Measurements from ENCODE around the gene EXPH5.
"Not testable (repeated sequence)": the region's sequence is repeated elsewhere in the genome, so short reads cannot be mapped to it uniquely, and the experiment has no call there.

Gene EXPH5

DNA sequence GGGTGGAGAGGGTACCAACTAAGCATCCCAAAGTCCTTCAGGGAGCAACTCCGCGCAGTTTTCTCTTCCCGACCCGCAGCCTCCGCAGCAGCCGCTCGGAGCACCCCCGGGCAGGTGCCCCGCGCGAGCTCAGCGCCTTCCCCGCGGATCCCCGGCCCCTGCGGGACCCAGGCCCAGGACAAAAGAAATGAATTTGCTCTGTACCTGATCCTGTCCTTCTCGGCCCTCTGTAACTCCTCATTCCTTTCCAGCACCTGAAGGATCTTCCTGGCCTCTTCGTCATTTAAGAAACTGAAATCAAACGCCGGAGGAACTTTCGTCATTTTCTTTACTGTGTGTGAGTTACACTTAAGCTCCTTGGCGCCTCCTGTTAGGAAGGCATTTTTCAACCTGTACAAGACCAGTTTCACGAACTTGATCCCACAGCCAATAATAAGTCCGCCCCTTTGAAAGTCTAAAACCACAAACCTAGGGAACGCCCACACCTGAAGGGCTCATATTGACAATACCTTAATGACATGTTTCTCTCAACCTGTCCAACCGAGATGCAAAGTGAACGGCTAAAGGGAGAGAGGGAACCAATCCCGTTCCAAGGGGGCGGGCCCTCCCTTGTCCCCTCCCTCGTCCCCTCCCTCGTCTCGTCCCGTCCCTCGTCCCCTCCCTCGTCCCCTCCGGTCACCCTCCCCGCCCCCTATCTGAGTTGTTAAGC lies at the start of gene EXPH5:
TSS of gene EXPH5 (minus strand) at position 555 of the 709 bp plus-strand sequence. CDS start at position 323, 232 bp downstream.
- DNase-seq, result peak; percentile 78 to 92

DNA sequence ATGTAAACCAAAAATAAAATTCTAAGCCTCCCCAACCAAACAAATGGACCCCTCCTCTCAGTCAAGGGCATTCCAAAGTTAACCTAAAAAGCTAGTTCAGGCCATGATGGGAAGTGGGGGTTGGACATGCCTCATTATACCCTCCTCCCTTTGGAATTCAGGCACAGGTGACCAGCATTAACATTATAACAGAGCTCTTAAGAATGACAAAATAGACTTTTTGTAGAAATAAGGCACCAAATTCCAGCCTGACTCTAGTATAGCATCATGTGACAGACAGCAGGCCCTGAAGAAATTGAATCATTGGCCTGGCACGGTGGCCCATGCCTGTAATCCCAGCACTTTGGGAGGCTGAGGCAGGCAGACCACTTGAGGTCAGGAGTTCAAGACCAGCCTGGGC lies 48.2 kb upstream of the EXPH5 start:
- not testable (repeated sequence) for DNase-seq

DNA sequence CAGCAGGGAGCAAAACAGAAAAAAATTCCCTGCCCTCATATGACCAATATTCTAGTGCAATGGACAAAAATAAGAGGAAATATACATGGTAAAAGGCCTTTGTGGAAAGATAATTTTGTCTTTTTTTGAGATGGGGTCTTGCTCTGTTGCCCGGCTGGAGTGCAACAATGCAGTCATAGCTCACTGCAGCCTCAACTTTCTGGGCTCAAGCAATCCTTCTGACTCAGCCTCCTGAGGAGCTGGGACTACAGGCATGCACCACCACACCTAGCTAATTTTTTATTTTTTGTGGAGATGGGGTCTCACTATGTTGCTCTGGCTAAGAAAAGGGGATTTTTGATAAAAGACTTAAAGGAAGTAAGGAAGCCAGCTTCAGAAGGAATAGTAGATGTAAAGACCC lies 45.6 kb upstream of the EXPH5 start:
- no peak for DNase-seq

GRCh38 chr11:108636222-108636621 lies 42.7 kb upstream of the EXPH5 start:
- DNase-seq, result no peak

DNA sequence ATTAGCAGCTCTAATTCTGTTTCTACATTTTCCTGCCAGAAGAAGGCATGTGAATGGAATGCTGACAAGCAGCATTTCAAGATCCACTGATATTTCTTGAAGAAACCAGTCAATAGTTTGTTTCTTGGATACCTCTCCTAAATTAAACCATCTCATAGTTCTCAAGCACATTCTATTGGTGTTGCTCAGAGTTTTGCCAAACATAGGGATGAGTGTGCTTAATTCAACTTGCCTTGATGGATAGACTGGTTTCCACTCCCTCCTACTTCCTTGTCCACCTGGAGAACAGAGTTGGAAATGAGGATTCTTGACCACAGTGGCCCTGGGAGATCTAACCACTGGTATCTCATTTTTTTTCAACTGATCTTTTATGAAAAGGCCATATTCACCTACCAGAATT lies 41.5 kb upstream of the EXPH5 start:
- DNase-seq, result no peak

GRCh38 chr11:108632041-108632704 lies 38.6 kb upstream of the EXPH5 start:
- DNase-seq, result no peak

GRCh38 chr11:108629274-108629673 lies 35.7 kb upstream of the EXPH5 start:
- DNase-seq, result no peak

DNA sequence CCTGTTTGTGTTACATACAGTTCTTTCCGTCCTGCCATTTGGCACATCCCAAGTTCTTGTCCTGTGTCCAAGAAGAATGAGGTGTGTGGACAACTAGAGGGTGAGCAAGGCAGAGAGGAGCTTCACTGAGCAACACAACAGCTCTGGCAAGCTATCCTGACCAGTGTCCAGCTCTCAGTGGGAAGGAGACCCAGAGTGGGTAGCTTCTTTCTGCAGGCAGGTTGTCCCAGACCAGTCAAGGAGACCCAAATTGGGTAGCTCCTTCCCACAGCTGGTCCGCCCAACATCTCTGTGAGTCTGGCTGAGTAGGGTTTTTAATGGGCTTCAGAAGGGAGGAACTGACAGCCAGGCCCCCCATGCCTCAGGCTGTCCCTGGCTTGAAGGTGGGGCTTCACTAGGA lies 35.2 kb upstream of the EXPH5 start:
- DNase-seq, result no peak

DNA sequence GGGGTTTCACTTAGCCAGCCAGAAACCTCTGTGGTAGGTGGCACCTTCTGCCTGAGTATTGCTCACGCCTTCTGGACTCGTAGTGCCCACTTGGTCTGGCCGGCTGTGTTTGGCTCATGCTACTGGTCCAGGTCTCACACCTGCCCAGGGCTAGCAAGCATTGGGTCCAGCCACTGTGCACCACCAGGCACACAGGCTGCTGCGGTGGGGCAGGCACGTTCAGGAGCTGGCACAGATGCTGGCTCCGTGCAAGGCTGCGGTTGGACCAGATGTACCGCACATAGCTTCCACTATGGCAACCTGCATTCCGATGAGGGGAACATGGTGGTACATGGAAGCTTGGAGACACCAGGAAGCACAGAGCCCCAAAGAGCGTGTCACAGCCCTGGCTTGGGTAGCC lies 34.8 kb upstream of the EXPH5 start:
- DNase-seq, result no peak

GRCh38 chr11:108624196-108624925 lies 30.8 kb upstream of the EXPH5 start:
- DNase-seq, result no peak

- DNase-seq, result no peak
These were observed 28.8 kb upstream of the EXPH5 start for GRCh38 chr11:108622341-108622740.

DNA sequence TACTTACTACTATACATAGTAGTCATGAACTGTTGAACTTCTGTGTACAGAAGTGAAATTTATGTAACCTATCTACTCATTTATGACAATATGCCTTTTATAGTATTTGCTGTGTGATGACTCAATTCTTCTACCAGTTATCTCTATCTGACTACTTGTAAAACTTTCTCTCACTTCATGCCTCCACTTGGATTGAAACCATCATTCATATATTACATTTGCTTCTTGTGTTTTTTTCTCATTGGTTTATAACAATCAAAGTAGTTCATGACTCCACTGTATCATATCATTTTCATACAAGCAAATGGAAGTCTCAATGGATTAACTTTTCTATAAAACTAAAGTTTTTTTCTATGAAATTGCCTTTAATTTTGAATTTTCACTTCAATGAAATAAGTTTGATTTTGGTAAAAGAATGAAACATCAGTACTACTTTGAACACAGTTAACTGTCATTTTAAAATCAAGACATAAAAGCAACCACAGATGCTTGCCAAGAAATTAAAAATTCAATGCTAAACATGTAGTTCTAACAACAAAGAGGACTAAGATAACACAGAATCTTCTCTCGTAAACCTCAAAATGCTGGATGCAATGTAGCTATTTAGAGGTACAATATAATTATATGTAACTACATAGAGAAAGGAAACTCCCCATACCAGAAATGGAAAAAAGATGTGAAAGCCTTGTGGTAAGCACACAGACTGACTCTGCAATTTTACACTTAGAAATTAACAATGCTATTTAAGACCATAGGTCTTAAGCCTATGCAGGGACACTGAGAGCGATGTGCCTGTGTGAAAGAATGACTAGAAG lies 27.6 kb upstream of the EXPH5 start:
- DNase-seq, result no peak

GRCh38 chr11:108618529-108618928 lies 25.0 kb upstream of the EXPH5 start:
- no peak for DNase-seq

- no peak for DNase-seq
These were observed 23.5 kb upstream of the EXPH5 start for GRCh38 chr11:108617055-108617454.

- DNase-seq, result no peak
These were observed 23.0 kb upstream of the EXPH5 start for GRCh38 chr11:108616549-108616948.

GRCh38 chr11:108614086-108614485 lies 20.5 kb upstream of the EXPH5 start:
- DNase-seq, result no peak

DNA sequence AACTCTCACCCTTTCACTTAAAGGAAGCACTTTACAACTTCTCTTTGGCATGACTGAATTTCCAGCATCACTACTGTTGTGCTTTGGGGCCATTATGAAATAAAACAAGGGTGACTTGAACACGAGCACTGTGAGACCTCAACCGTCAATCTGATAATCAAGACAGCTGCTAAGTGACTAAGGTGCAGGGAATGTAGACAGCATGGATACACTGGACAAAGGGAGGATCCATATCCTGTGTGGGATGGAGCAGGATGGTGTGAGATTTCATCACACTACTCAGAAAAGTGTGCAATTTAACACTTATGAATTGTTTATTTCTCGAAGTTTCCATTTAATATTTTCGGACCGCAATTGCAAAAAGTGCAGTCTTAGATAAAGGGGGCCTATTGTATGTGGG lies 16.1 kb upstream of the EXPH5 start:
- no peak for DNase-seq

DNA sequence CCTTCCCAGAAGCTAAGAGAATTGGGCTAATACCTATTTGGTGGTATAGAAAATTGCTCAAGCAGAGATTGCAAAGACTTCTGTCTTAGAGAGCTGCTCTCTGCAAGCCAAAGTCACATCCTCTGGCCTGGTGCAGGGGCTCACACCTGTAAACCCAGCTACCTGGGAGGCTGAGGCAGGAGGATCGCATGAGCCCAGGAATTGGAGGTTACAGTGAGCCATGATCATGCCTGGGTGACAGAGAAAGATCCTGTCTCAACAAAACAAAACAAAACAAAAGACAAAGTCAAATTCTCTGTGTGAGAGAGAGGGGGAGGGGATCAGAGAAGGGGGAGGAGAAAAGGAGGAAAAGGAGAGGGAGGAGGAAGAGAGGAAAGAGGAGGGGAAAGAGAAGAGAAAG lies 15.0 kb upstream of the EXPH5 start:
- DNase-seq, result no peak

DNA sequence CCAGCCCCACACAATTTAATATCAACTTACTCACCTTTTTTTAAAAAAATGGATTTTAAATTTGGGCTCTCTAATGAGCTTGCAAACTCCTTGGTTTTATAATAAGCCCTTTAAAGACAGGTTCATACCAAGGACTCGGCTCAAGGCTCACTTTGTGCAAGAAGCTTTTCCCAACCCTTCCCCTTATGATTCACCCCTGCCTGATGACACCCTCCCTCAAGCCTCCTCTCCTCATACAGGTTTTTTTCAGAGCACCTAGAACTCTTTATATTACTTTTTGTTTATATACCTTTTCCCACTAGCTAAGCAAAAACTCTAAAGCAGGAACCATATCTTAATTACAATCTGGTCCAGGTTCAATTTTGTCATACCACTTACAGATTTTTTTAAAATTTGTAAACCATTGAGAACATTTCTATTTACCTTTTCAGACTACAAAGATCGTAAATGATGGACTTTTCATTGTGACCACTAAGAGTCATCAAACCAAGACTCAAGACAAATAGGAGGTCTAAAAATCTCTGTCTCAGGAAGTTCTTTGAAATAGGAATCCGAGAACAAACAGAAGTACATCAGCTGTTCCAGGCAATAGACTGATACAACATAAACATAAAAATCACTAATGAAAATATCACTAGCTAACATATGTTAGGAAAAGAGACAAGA lies 13.1 kb upstream of the EXPH5 start:
- DNase-seq, result no peak

DNA sequence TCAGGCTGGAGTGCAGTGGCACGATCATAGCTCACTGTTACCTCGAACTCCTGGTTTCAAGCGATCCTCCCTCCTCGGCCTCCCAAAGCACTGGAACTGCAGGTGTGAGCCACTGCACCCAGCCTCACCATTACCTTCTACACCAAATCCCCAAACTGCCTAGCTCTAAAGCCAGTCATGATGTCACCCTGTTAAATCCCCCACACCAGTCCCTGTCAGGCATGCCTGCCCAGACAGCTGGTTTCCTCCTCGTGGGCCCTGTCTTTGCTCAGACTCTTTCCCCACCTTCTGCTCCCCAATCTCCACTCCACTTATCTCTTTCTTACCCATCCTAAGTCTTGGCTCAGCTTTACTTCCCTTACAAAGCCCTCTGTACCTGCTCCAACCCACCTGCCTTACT lies 12.5 kb upstream of the EXPH5 start:
- DNase-seq, result no peak

- DNase-seq, result not testable (repeated sequence)
These were observed 9.2 kb upstream of the EXPH5 start for GRCh38 chr11:108602818-108603217.

- no peak for DNase-seq
These were observed 7.6 kb upstream of the EXPH5 start for GRCh38 chr11:108601150-108601549.

GRCh38 chr11:108599978-108600377 lies 6.4 kb upstream of the EXPH5 start:
- no peak for DNase-seq

All from cerebellar nuclear complex (tissue), 1 donor.